ENCODE results near the gene EPHA7. TPM values are rescaled to one million over a fixed set of nuclear protein-coding genes. Genes with fewer than 3 reads are reported as not detected.
A peak's percentile ranks its signal among the peaks of the same experiment; 100 is the strongest.

Gene EPHA7
- total RNA-seq, 1 experiment from 2014 or later = 9.5 TPM

GRCh38 chr6:93260881-93261280, 158.5 kb downstream of the EPHA7 start:
- H2BK12ac ChIP-seq (ENCODE audit: insufficient read length, low read depth, low read length) = no peak overlapping the region
- no peak for TF ChIP-seq CTCF (conservative IDR thresholded peaks at IDR 0.05)
- H2BK15ac ChIP-seq (ENCODE audit: low read depth, low read length) = no peak overlapping the region
- H4K5ac ChIP-seq (ENCODE audit: insufficient read length, low read depth, low read length) = no peak overlapping the region
- H2BK5ac ChIP-seq (ENCODE audit: insufficient read length, low read length) = no peak overlapping the region
- Mint-ChIP-seq H3K9me3 (no peaks in the 10 kb centered on the region), H3K4me3 (no peak overlapping the region), H3K27ac (peak overlapping the region in 1 of 3 experiments; percentile 39; a peak in 2 of 7 replicates), H3K27me3 (ENCODE audit: low read depth) (no peaks in the 10 kb centered on the region), H3K36me3 (ENCODE audit: insufficient read depth in 1 of 3, low read depth in 3 of 3) (no peaks in the 10 kb centered on the region), H3K4me1 (no peaks in the 10 kb centered on the region)
- no peak overlapping the region for H3K14ac ChIP-seq (ENCODE audit: insufficient read depth, low read length)
- no peak overlapping the region for H3K9ac ChIP-seq (ENCODE audit: extremely low read depth, insufficient read length, low read length)
- H3T11ph ChIP-seq (ENCODE audit: low read length) = no peak overlapping the region
- H3K56ac ChIP-seq (ENCODE audit: insufficient read length, low read depth, low read length) = no peak overlapping the region
- no peak overlapping the region for H2AK5ac ChIP-seq (ENCODE audit: insufficient read length, low read length)
- H3K79me2 ChIP-seq (ENCODE audit: insufficient read depth, low read length) = no peaks in the 10 kb centered on the region
- no peaks in the 10 kb centered on the region for H3K4me1 ChIP-seq (ENCODE audit: insufficient read depth, low read length)
- no peak for DNase-seq
- WGBS (ENCODE audit: extremely low coverage, insufficient read length, low lambda C conversion rate) = no CpG with 5 or more reads among the region's 2 CpGs
- no peak overlapping the region for H3K18ac ChIP-seq (ENCODE audit: insufficient read length, low read depth, low read length)
- no peaks in the 10 kb centered on the region for H4K20me1 ChIP-seq (ENCODE audit: control insufficient read depth, insufficient read depth, insufficient read length)
- no peak overlapping the region for H3K4ac ChIP-seq (ENCODE audit: low read depth, low read length)
- no peak overlapping the region for H2AFZ ChIP-seq (ENCODE audit: low read length)
- H4K8ac ChIP-seq (replicated peaks; ENCODE audit: insufficient read length, low read depth, low read length) = no peak overlapping the region
- H2BK20ac ChIP-seq (ENCODE audit: low read depth, low read length, poor library complexity, severe bottlenecking) = no peak overlapping the region
- H4K91ac ChIP-seq (ENCODE audit: insufficient read length, low read depth, low read length) = no peak overlapping the region
- H3K23ac ChIP-seq (ENCODE audit: insufficient read length, low read depth, low read length) = no peak overlapping the region
- H3K23me2 ChIP-seq (ENCODE audit: insufficient read length, low read depth, low read length, poor library complexity, severe bottlenecking) = no peaks in the 10 kb centered on the region
- H3K9me3 ChIP-seq (ENCODE audit: control insufficient read depth, low read depth, low read length) = no peaks in the 10 kb centered on the region
- H3K27me3 ChIP-seq (ENCODE audit: insufficient read depth, low read length) = no peaks in the 10 kb centered on the region
- H3K79me1 ChIP-seq (ENCODE audit: insufficient read depth, low read depth, low read length, poor library complexity, severe bottlenecking) = no peaks in the 10 kb centered on the region
- no peak overlapping the region for H3K4me2 ChIP-seq (ENCODE audit: insufficient read depth, insufficient read length, low read length)
- H3K27ac ChIP-seq (ENCODE audit: insufficient read length, low read depth, low read length) = no peak overlapping the region
- no peak overlapping the region for H2BK120ac ChIP-seq (ENCODE audit: low read depth, low read length, poor library complexity, severe bottlenecking)

Measured in H9 (cell line).